ENCODE measurements around the gene PRR35. TPM values are rescaled to one million over a fixed set of nuclear protein-coding genes. Genes with fewer than 3 reads are reported as not detected.

The PRR35 gene
- total RNA-seq, 4 donors from 2014 or later: not detected

GRCh38 chr16:609984-610383 lies 49.8 kb downstream of the PRR35 start:
- in situ Hi-C loops (cut with MboI; ENCODE audit: low pct_ligation_motif_present in 1 of 4, low pct_unique_long_range_greater_than_20kb in 1 of 4, low sequenced_read_pairs in 3 of 4): loop anchor here in 1 of 4 donors (25.0 kb wide), 1 partner anchor 98 kb away; no protein-coding TSS in a partner anchor

DNA sequence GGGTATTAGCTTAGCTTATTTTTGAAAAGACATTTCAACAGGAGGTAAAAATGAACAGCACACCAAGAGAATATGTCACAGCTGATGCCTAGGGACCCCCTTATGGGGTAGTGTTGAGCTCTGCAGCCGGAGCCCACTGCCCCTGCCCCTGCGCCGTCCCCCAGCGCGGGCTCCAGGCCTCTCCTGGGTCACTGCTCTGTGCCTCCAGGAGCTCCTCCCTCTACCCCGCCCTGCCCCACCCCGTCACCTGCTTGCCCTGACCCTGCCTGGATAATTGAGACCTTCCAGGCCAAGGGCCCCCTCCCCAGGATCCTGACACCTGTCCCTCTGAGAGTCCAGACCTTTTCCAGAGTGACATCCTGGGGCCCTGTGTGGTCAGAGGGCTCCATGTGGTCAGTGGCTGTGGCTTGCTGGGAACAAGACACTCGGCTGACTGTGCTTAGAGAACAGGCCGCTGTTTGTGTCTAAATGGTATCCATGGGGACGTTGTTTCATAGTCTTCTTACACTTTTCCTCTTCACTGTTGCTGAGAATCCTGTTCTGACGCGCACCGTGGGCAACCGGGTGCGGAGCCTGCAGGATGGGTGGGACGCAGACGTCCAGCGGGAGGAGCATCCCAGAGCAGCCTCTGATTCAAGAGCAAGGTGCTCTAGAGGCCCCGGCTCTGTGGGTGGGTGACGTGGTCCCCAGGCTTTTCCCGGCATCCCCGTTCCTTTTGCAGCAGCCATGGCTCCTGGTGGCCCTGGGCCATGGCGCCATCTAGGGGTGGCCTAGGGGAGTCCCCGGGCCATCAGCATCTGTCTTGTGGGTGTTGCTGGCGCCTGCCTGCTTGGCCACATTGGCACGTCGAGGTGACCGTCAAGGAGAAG lies 50.6 kb downstream of the PRR35 start:
- 65% methylated on average over 26 of the region's 28 CpGs; no CpG with 5 or more reads in 1 of the 2 donors for WGBS, 2 donors (ENCODE audit: low coverage in 1 of 2)
- no peak for TF ChIP-seq POLR2AphosphoS5 (IDR thresholded peaks at IDR 0.05)
- TF ChIP-seq EP300 (IDR thresholded peaks at IDR 0.05; ENCODE audit: low read depth): no peak
- peak; percentile 71 to 87 (median 83) for TF ChIP-seq CTCF (IDR thresholded peaks at IDR 0.05)
- Histone ChIP-seq H3K4me1 (peaks cover 0 to 22% (median 11%) of the 10 kb centered on the region in 4 donors), H3K27me3 (no peaks in the 10 kb centered on the region), H3K27ac (peak overlapping the region in 3 of 4 donors; percentile 10 to 43 (median 31)), H3K9me3 (no peaks in the 10 kb centered on the region), H3K36me3 (no peaks in the 10 kb centered on the region), H3K4me3 (no peak overlapping the region)
- peak; percentile 68 for DNase-seq
- intact Hi-C loops (cut with DNase I; ENCODE audit: low total_unique reads) (no loop called here), in situ Hi-C loops (cut with MboI; ENCODE audit: low pct_ligation_motif_present in 1 of 4, low pct_unique_long_range_greater_than_20kb in 1 of 4, low sequenced_read_pairs in 3 of 4) (loop anchor here in 1 of 4 donors (25.0 kb wide), 1 partner anchor 98 kb away; no protein-coding TSS in a partner anchor)

More at GRCh38 chr16:609984-610383, 49.8 kb downstream of the PRR35 start:
- Histone ChIP-seq H3K27ac (peak overlapping the region in 2 of 4 donors; percentile 31 to 43), H3K4me3 (no peak overlapping the region), H3K9me3 (no peaks in the 10 kb centered on the region), H3K36me3 (no peaks in the 10 kb centered on the region), H3K4me1 (peaks cover 0 to 17% (median 11%) of the 10 kb centered on the region in 4 donors), H3K27me3 (no peaks in the 10 kb centered on the region)
- WGBS, 2 donors (ENCODE audit: low coverage in 1 of 2): 82% methylated on average over 14 of the region's 14 CpGs; no CpG with 5 or more reads in 1 of the 2 donors
- no peak for TF ChIP-seq POLR2A (IDR thresholded peaks at IDR 0.05)
- intact Hi-C loops (cut with DNase I; ENCODE audit: low total_unique reads): no loop called here
- no peak for DNase-seq

- in situ Hi-C loops (cut with MboI; ENCODE audit: low pct_ligation_motif_present in 1 of 4, low pct_unique_long_range_greater_than_20kb in 1 of 4, low sequenced_read_pairs in 3 of 4) (loop anchor here in 1 of 4 donors (25.0 kb wide), 1 partner anchor 103 kb away; no protein-coding TSS in a partner anchor), intact Hi-C loops (cut with DNase I; ENCODE audit: low total_unique reads) (no loop called here)
- Histone ChIP-seq H3K27me3 (no peaks in the 10 kb centered on the region), H3K4me3 (no peak overlapping the region), H3K4me1 (peaks cover 0 to 21% (median 10%) of the 10 kb centered on the region in 4 donors), H3K9me3 (no peaks in the 10 kb centered on the region), H3K36me3 (no peaks in the 10 kb centered on the region), H3K27ac (no peak overlapping the region)
- TF ChIP-seq POLR2A (IDR thresholded peaks at IDR 0.05): no peak
- no peak for TF ChIP-seq EP300 (IDR thresholded peaks at IDR 0.05; ENCODE audit: low read depth)
- TF ChIP-seq POLR2AphosphoS5 (IDR thresholded peaks at IDR 0.05): no peak
- no peak for TF ChIP-seq CTCF (IDR thresholded peaks at IDR 0.05)
- WGBS, 2 donors (ENCODE audit: low coverage in 1 of 2): 82 to 93% methylated on average over 5 to 13 of the region's 13 CpGs
- no peak for DNase-seq
Observed at GRCh38 chr16:615122-615521, 54.9 kb downstream of the PRR35 start.

Small RNA genes within 50 kb of the gene (small RNA-seq; reads per million reads assigned to genes)
- gene MIR3176 (0.12 to 2.1 (median 0.78) reads per million in 4 donors), gene MIR5587 (0 to 0.35 (median 0) reads per million in 4 donors), gene Z98883.1 (0 reads per million in 4 donors)

Other genes with a start within 250 kb of the PRR35 start
- 10 to 100 TPM; 41.4 to 73.7 (median 58.7) TPM for gene AXIN1, start 207.7 kb upstream of the PRR35 start, total RNA-seq
- gene MRPL28, start 189.9 kb upstream of the PRR35 start, total RNA-seq: 10 to 100 TPM; 24.7 to 81.2 (median 53.0) TPM
- gene PGAP6, start 178.4 kb upstream of the PRR35 start, total RNA-seq: 100 to 1,000 TPM; 105 to 300 (median 179) TPM
- 10 to 100 TPM; 37.5 to 82.3 (median 58.1) TPM for gene NME4, start 163.2 kb upstream of the PRR35 start, total RNA-seq
- gene DECR2, start 158.5 kb upstream of the PRR35 start, total RNA-seq: 100 to 1,000 TPM in 2 of 4 donors, 10 to 100 TPM in 2; 65.7 to 148 (median 108) TPM
- gene RAB11FIP3, start 134.7 kb upstream of the PRR35 start, total RNA-seq: 10 to 100 TPM; 21.6 to 56.5 (median 42.2) TPM
- gene CAPN15, start 32.7 kb upstream of the PRR35 start, total RNA-seq: 100 to 1,000 TPM; 108 to 388 (median 175) TPM
- gene NHLRC4, start 6.6 kb downstream of the PRR35 start, total RNA-seq: under 1 TPM in 3 of 4 donors, not detected in 1; 0.55 to 0.75 (median 0.64) TPM
- 100 to 1,000 TPM in 1 of 4 donors, 10 to 100 TPM in 3; 37.4 to 115 (median 56.0) TPM for gene PIGQ, start 9.6 kb downstream of the PRR35 start, total RNA-seq
- gene RAB40C, start 29.7 kb downstream of the PRR35 start, total RNA-seq: 100 to 1,000 TPM in 2 of 4 donors, 10 to 100 TPM in 2; 54.8 to 111 (median 83.5) TPM
- gene WFIKKN1, start 70.6 kb downstream of the PRR35 start, total RNA-seq: 10 to 100 TPM in 1 of 4 donors, 1 to 10 TPM in 3; 2.3 to 13.1 (median 4.2) TPM
- gene METTL26, start 75.9 kb downstream of the PRR35 start, total RNA-seq: 10 to 100 TPM; 32.6 to 91.8 (median 86.7) TPM
- 100 to 1,000 TPM; 158 to 267 (median 211) TPM for gene MCRIP2, start 81.4 kb downstream of the PRR35 start, total RNA-seq
- gene WDR90, start 89.0 kb downstream of the PRR35 start, total RNA-seq: 100 to 1,000 TPM in 2 of 4 donors, 10 to 100 TPM in 2; 23.0 to 166 (median 90.2) TPM
- 100 to 1,000 TPM; 133 to 386 (median 259) TPM for gene RHOT2, start 107.7 kb downstream of the PRR35 start, total RNA-seq
- gene RHBDL1, start 115.3 kb downstream of the PRR35 start, total RNA-seq: 10 to 100 TPM in 2 of 4 donors, 1 to 10 TPM in 2; 1.8 to 39.3 (median 8.1) TPM
- gene STUB1, start 120.0 kb downstream of the PRR35 start, total RNA-seq: 100 to 1,000 TPM in 3 of 4 donors, 10 to 100 TPM in 1; 51.9 to 190 (median 134) TPM
- 100 to 1,000 TPM in 1 of 4 donors, 10 to 100 TPM in 3; 40.0 to 261 (median 58.6) TPM for gene JMJD8, start 123.9 kb downstream of the PRR35 start, total RNA-seq
- 10 to 100 TPM in 2 of 4 donors, 1 to 10 TPM in 2; 3.4 to 15.3 (median 10.0) TPM for gene WDR24, start 130.0 kb downstream of the PRR35 start, total RNA-seq
- 1 to 10 TPM in 2 of 4 donors, under 1 TPM in 1, not detected in 1; 0.60 to 3.5 (median 1.6) TPM for gene FBXL16, start 145.4 kb downstream of the PRR35 start, total RNA-seq
- gene METRN, start 154.7 kb downstream of the PRR35 start, total RNA-seq: 10 to 100 TPM in 3 of 4 donors, 1 to 10 TPM in 1; 4.9 to 47.2 (median 35.2) TPM
- gene ANTKMT, start 160.8 kb downstream of the PRR35 start, total RNA-seq: 10 to 100 TPM; 19.7 to 53.0 (median 38.2) TPM
- 10 to 100 TPM in 1 of 4 donors, 1 to 10 TPM in 1, under 1 TPM in 2; 0.40 to 24.3 (median 0.98) TPM for gene CCDC78, start 166.0 kb downstream of the PRR35 start, total RNA-seq
- gene HAGHL, start 166.7 kb downstream of the PRR35 start, total RNA-seq: 10 to 100 TPM in 1 of 4 donors, 1 to 10 TPM in 3; 1.2 to 12.3 (median 5.5) TPM
- 100 to 1,000 TPM in 2 of 4 donors, 10 to 100 TPM in 2; 59.1 to 346 (median 102) TPM for gene CIAO3, start 180.6 kb downstream of the PRR35 start, total RNA-seq
- 10 to 100 TPM in 2 of 4 donors, 1 to 10 TPM in 1, not detected in 1; 4.9 to 21.2 (median 10.3) TPM for gene MSLN, start 200.3 kb downstream of the PRR35 start, total RNA-seq
- 10 to 100 TPM; 16.1 to 71.4 (median 24.8) TPM for gene RPUSD1, start 228.0 kb downstream of the PRR35 start, total RNA-seq
- gene CHTF18, start 228.2 kb downstream of the PRR35 start, total RNA-seq: 10 to 100 TPM in 2 of 4 donors, 1 to 10 TPM in 2; 4.6 to 33.4 (median 12.9) TPM
- gene GNG13, start 240.3 kb downstream of the PRR35 start, total RNA-seq: under 1 TPM in 1 of 4 donors, not detected in 3; 0.48 TPM

All from transverse colon (tissue), 4 donors.